MM.1S (cell line): Measurements from ENCODE around the gene SCN1A.

ENCODE experiments used
- DNase-seq: peaks from one replicate; pipeline ENCODE4 v3.0.0-alpha.2; 2015
- H2AFZ ChIP-seq: fragments of 300-600 bp; sonication (generic); 2 replicates; pipeline ENCODE4 v1.6.0; 2016; ENCODE audit warnings: antibody characterized with exemption, low read length
- H3F3A ChIP-seq: fragments of 300-600 bp; sonication (generic); 2 replicates; pipeline ENCODE4 v1.6.1; 2016; ENCODE audit warnings: mild to moderate bottlenecking, antibody characterized with exemption, low read length, moderate library complexity, mixed read lengths; ENCODE audit not compliant: insufficient read depth
- H3K27ac ChIP-seq: fragments of 300-600 bp; sonication (generic); 2 replicates; pipeline ENCODE4 v1.5.1; 2016; ENCODE audit warnings: mild to moderate bottlenecking, low read length
- H3K27me3 ChIP-seq: fragments of 300-600 bp; sonication (generic); replicated peaks from 2 replicates; pipeline ENCODE4 v1.6.0; 2016; ENCODE audit warnings: low read length; ENCODE audit not compliant: insufficient read depth
- H3K36me3 ChIP-seq: fragments of 300-600 bp; sonication (generic); replicated peaks from 2 replicates; pipeline ENCODE4 v1.6.1; 2016; ENCODE audit warnings: mild to moderate bottlenecking, low read length, mixed read lengths; ENCODE audit not compliant: insufficient read depth
- H3K4me1 ChIP-seq: fragments of 300-600 bp; sonication (generic); 2 replicates; pipeline ENCODE4 v1.6.1; 2016; ENCODE audit warnings: low read length, mixed read lengths
- H3K4me2 ChIP-seq: fragments of 300-600 bp; sonication (generic); 2 replicates; pipeline ENCODE4 v1.6.0; 2016; ENCODE audit warnings: low read depth, low read length
- H3K4me3 ChIP-seq: fragments of 300-600 bp; sonication (generic); 2 replicates; pipeline ENCODE4 v1.5.1; 2016; ENCODE audit warnings: low read length, mixed read lengths
- H3K79me2 ChIP-seq: fragments of 300-600 bp; sonication (generic); 2 replicates; pipeline ENCODE4 v1.6.1; 2016; ENCODE audit warnings: mixed run types, low read length, mixed read lengths
- H3K9ac ChIP-seq: fragments of 300-600 bp; sonication (generic); 2 replicates; pipeline ENCODE4 v1.6.1; 2016; ENCODE audit warnings: low read length, mixed read lengths
- H3K9me2 ChIP-seq: fragments of 300-600 bp; sonication (generic); replicated peaks from 2 replicates; pipeline ENCODE4 v1.6.1; 2016; ENCODE audit warnings: mild to moderate bottlenecking, low read length, mixed read lengths; ENCODE audit not compliant: insufficient read depth
- H3K9me3 ChIP-seq: fragments of 300-600 bp; sonication (generic); replicated peaks from 2 replicates; pipeline ENCODE4 v1.6.1; 2016; ENCODE audit warnings: mild to moderate bottlenecking, low read length, mixed read lengths; ENCODE audit not compliant: insufficient read depth
- H4K20me1 ChIP-seq: fragments of 300-600 bp; sonication (generic); 2 replicates; pipeline ENCODE4 v1.6.1; 2016; ENCODE audit warnings: mild to moderate bottlenecking, low read length, moderate library complexity, mixed read lengths; ENCODE audit not compliant: insufficient read depth
- CTCF ChIP-seq: fragments of 300-600 bp; sonication (generic); IDR thresholded peaks from 2 replicates; pipeline ENCODE4 v1.5.1; 2016; ENCODE audit warnings: antibody characterized with exemption, low read length, mixed read lengths
- EZH2 ChIP-seq: fragments of 300-600 bp; sonication (generic); optimal IDR thresholded peaks from 2 replicates; pipeline ENCODE3; 2017; ENCODE audit warnings: low read depth, mild to moderate bottlenecking, antibody characterized with exemption, low read length, mixed read lengths
- EZH2phosphoT487 ChIP-seq: fragments of 300-600 bp; sonication (generic); IDR thresholded peaks from 2 replicates; pipeline ENCODE4 v1.6.1; 2018; ENCODE audit warnings: antibody characterized with exemption, low read length

Gene SCN1A

GRCh38 chr2:166082736-166083135 is 45.1 kb downstream of the SCN1A start:
- Histone ChIP-seq H2AFZ (no peak overlapping the region), H4K20me1 (no peaks in the 10 kb centered on the region), H3K79me2 (no peaks in the 10 kb centered on the region), H3K36me3 (no peaks in the 10 kb centered on the region), H3K27me3 (no peaks in the 10 kb centered on the region), H3K27ac (no peak overlapping the region), H3K9ac (no peak overlapping the region), H3F3A (no peaks in the 10 kb centered on the region), H3K4me3 (no peak overlapping the region), H3K9me2 (no peaks in the 10 kb centered on the region), H3K9me3 (no peaks in the 10 kb centered on the region), H3K4me1 (no peaks in the 10 kb centered on the region), H3K4me2 (no peak overlapping the region)
- TF ChIP-seq CTCF (no peak), EZH2 (no peak), EZH2phosphoT487 (no peak)
- DNase-seq = no peak

- Histone ChIP-seq H3K79me2 (no peaks in the 10 kb centered on the region), H3K9ac (no peak overlapping the region)
Observed at GRCh38 chr2:166081852-166082251, 46.0 kb downstream of the SCN1A start.

GRCh38 chr2:166081131-166081632 is 46.6 kb downstream of the SCN1A start:
- H3F3A ChIP-seq = no peaks in the 10 kb centered on the region
- H4K20me1 ChIP-seq = no peaks in the 10 kb centered on the region
- no peaks in the 10 kb centered on the region for H3K79me2 ChIP-seq
- no peaks in the 10 kb centered on the region for H3K27me3 ChIP-seq
- H3K4me3 ChIP-seq = no peak overlapping the region
- TF ChIP-seq EZH2phosphoT487 (no peak), CTCF (no peak), EZH2 (no peak)
- H2AFZ ChIP-seq = no peak overlapping the region
- H3K9ac ChIP-seq = no peak overlapping the region
- no peaks in the 10 kb centered on the region for H3K4me1 ChIP-seq
- H3K36me3 ChIP-seq = no peaks in the 10 kb centered on the region
- no peaks in the 10 kb centered on the region for H3K9me2 ChIP-seq
- no peaks in the 10 kb centered on the region for H3K9me3 ChIP-seq
- no peak for DNase-seq
- no peak overlapping the region for H3K27ac ChIP-seq
- no peak overlapping the region for H3K4me2 ChIP-seq

More at GRCh38 chr2:166081852-166082251, 46.0 kb downstream of the SCN1A start:
- no peak for DNase-seq
- H3F3A ChIP-seq = no peaks in the 10 kb centered on the region
- H3K27me3 ChIP-seq = no peaks in the 10 kb centered on the region
- no peaks in the 10 kb centered on the region for H4K20me1 ChIP-seq
- no peaks in the 10 kb centered on the region for H3K36me3 ChIP-seq
- no peak overlapping the region for H3K4me2 ChIP-seq
- TF ChIP-seq CTCF (no peak), EZH2phosphoT487 (no peak), EZH2 (no peak)
- H3K9me3 ChIP-seq = no peaks in the 10 kb centered on the region
- H3K4me1 ChIP-seq = no peaks in the 10 kb centered on the region
- H3K9me2 ChIP-seq = no peaks in the 10 kb centered on the region
- no peak overlapping the region for H3K4me3 ChIP-seq
- H2AFZ ChIP-seq = no peak overlapping the region
- no peak overlapping the region for H3K27ac ChIP-seq
